AG09309 (cell line): Measurements from ENCODE around the gene RBM10.

Experiments used
- DNase-seq: peaks from one replicate; pipeline ENCODE4 v3.0.0-alpha.2; 2010; ENCODE audit warnings: low read depth
- H3K4me3 ChIP-seq: 2 replicates; pipeline ENCODE4 v1.5.1; 2011; ENCODE audit warnings: mild to moderate bottlenecking, low read depth, low read length, moderate library complexity; ENCODE audit not compliant: control insufficient read depth
- TF ChIP-seq, protein P1 (sequence below): IDR thresholded peaks from 2 replicates; pipeline ENCODE4 v1.5.1; 2011; ENCODE audit warnings: mild to moderate bottlenecking, low read depth, low read length, inconsistent platforms; ENCODE audit not compliant: insufficient read depth, control insufficient read depth; ENCODE audit errors: missing control alignments

Gene RBM10

DNA sequence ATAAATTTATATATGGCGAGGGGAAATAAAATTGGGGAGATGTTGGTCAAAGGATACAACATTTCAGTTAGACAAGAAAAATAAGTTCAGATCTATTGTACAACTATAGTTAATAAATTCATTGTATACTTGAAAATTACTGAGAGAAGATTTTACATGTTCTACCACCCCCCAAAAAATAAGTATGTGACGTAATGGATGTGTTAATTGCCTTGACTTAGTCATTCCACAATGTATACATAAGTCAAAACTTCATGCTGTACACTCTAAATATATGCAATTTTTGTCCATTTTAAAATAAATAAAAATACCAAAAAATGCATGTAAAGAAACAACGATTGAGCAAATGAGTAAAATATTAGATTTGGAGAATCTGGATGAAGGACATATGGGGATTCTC is 89.6 kb downstream of the RBM10 start:
- TF ChIP-seq, protein P1, sequence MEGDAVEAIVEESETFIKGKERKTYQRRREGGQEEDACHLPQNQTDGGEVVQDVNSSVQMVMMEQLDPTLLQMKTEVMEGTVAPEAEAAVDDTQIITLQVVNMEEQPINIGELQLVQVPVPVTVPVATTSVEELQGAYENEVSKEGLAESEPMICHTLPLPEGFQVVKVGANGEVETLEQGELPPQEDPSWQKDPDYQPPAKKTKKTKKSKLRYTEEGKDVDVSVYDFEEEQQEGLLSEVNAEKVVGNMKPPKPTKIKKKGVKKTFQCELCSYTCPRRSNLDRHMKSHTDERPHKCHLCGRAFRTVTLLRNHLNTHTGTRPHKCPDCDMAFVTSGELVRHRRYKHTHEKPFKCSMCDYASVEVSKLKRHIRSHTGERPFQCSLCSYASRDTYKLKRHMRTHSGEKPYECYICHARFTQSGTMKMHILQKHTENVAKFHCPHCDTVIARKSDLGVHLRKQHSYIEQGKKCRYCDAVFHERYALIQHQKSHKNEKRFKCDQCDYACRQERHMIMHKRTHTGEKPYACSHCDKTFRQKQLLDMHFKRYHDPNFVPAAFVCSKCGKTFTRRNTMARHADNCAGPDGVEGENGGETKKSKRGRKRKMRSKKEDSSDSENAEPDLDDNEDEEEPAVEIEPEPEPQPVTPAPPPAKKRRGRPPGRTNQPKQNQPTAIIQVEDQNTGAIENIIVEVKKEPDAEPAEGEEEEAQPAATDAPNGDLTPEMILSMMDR, result no peak
- DNase-seq, result no peak
- H3K4me3 ChIP-seq, result no peak overlapping the region

DNA sequence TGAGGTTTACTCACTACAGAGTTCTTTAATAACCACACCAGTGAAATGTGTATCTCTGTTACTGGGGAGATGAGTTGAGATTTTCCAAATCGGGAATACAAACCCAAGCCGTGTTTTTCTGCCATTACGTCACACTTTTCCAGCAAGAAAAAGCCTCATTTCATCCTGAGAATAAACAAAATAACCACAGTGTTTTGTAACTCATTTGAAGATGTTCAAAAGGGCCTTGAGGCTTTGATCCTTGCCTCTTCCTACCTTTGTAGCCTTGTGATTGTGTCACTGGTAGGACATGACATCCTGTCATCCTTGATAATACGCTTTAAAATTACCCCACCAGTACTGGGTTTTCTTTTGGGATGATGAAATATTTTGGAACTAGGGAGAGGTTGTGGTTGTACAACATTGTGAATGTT is 90.7 kb downstream of the RBM10 start:
- TF ChIP-seq, protein P1, result no peak
- no peak overlapping the region for H3K4me3 ChIP-seq
- no peak for DNase-seq
